GM23248 (cell line): ENCODE data around the gene TCTN2.

ENCODE experiments used
- EZH2 ChIP-seq: fragments of 200-600 bp; sonication (generic); IDR thresholded peaks from 2 replicates; pipeline ENCODE4 v1.6.1; 2018; ENCODE audit warnings: antibody characterized with exemption, mild to moderate bottlenecking; ENCODE audit not compliant: insufficient read depth, poor library complexity, severe bottlenecking
- EZH2phosphoT487 ChIP-seq: fragments of 200-600 bp; sonication (generic); IDR thresholded peaks from 2 replicates; pipeline ENCODE4 v1.6.1; 2018; ENCODE audit warnings: antibody characterized with exemption, moderate library complexity, mild to moderate bottlenecking, low read depth; ENCODE audit not compliant: insufficient read depth

DNA sequence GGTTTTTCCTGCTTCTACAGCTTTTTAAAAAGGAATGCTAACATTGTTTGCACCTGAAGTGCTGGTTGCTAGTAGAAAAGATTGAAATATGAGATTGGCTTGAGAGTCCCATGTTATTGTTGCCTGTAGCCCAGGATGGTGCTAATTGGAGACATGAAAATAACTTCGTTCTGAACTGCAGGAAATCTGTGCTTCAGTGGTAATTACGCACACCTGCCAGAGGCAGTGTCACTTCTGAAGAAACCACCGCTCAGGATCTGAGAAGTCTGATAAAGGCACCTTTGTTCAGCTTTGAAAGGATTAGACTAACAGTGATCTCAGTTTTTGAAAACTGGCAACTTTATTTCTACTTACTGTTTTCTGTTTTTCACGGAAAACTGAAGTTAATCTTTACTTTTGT is 25.7 kb downstream of the TCTN2 start:
- TF ChIP-seq EZH2 (no peak), EZH2phosphoT487 (no peak)
